ENCODE results near the gene TEX2.

- TF ChIP-seq CTCF (conservative IDR thresholded peaks at IDR 0.05; ENCODE audit: low read depth in 2 of 2) (no peak), CREB1 (CRISPR knock-in tag; IDR thresholded peaks at IDR 0.05; ENCODE audit: low read depth) (no peak), POLR2AphosphoS5 (IDR thresholded peaks at IDR 0.05; ENCODE audit: low read depth) (no peak)
Measured at GRCh38 chr17:64151016-64151368, 112.1 kb downstream of the TEX2 start.
